Ishikawa (cell line): ENCODE measurements around the gene STX8.

Experiments
- CEBPB ChIP-seq: IDR thresholded peaks from 2 replicates; pipeline ENCODE4 v1.6.1; 2012
- CREB1 ChIP-seq: IDR thresholded peaks from 2 replicates; pipeline ENCODE4 v1.6.1; 2012; ENCODE audit warnings: low read depth
- EGR1 ChIP-seq: IDR thresholded peaks from 2 replicates; pipeline ENCODE4 v1.6.1; 2012
- EP300 ChIP-seq: IDR thresholded peaks from 2 replicates; pipeline ENCODE4 v1.6.1; 2012; ENCODE audit warnings: borderline replicate concordance
- FOXM1 ChIP-seq: IDR thresholded peaks from 2 replicates; pipeline ENCODE4 v1.6.1; 2012; ENCODE audit warnings: low read depth, borderline replicate concordance
- NFIC ChIP-seq: IDR thresholded peaks from 2 replicates; pipeline ENCODE4 v1.6.1; 2012
- RAD21 ChIP-seq: IDR thresholded peaks from 2 replicates; pipeline ENCODE4 v1.6.1; 2012; ENCODE audit warnings: low read depth
- TAF1 ChIP-seq: IDR thresholded peaks from 2 replicates; pipeline ENCODE4 v1.6.1; 2012; ENCODE audit warnings: low read depth, mild to moderate bottlenecking
- TCF12 ChIP-seq: IDR thresholded peaks from 2 replicates; pipeline ENCODE4 v1.6.1; 2012; ENCODE audit warnings: low read depth
- TEAD4 ChIP-seq: IDR thresholded peaks from 2 replicates; pipeline ENCODE4 v1.6.1; 2012
- YY1 ChIP-seq: IDR thresholded peaks from 2 replicates; pipeline ENCODE4 v1.6.1; 2012; ENCODE audit warnings: low read depth
- ZBTB7A ChIP-seq: IDR thresholded peaks from 2 replicates; pipeline ENCODE4 v1.6.1; 2012; ENCODE audit warnings: low read depth
- TF ChIP-seq, protein P1 (sequence below): IDR thresholded peaks from 2 replicates; pipeline ENCODE4 v1.6.1; 2012; ENCODE audit warnings: low read depth, mild to moderate bottlenecking
- TF ChIP-seq, protein P2 (sequence below): IDR thresholded peaks from 2 replicates; pipeline ENCODE4 v1.6.1; 2012
- TF ChIP-seq, protein P3 (sequence below): IDR thresholded peaks from 2 replicates; pipeline ENCODE4 v1.6.1; 2012

The STX8 gene

DNA sequence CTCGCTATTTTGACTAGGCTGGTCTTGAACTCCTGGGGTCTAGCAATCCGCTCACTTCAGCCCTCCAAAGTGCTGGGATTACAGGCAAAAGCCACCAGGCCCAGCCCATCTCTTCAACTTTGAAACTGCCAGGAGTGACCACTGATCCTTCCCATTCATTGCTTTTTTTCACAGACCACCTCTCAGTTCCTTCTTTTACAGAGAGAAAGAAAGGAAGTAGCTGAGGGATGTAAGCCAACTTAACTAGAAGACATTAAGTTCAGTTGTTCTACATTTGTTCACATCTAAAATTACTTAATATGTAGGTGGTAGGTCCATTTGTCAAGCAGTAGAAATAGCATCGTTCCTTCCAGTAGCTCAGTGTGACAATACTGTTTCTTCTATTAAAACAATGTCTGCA, 219.8 kb downstream of the STX8 start:
- TF ChIP-seq CEBPB, result no peak
- TF ChIP-seq, protein P1, sequence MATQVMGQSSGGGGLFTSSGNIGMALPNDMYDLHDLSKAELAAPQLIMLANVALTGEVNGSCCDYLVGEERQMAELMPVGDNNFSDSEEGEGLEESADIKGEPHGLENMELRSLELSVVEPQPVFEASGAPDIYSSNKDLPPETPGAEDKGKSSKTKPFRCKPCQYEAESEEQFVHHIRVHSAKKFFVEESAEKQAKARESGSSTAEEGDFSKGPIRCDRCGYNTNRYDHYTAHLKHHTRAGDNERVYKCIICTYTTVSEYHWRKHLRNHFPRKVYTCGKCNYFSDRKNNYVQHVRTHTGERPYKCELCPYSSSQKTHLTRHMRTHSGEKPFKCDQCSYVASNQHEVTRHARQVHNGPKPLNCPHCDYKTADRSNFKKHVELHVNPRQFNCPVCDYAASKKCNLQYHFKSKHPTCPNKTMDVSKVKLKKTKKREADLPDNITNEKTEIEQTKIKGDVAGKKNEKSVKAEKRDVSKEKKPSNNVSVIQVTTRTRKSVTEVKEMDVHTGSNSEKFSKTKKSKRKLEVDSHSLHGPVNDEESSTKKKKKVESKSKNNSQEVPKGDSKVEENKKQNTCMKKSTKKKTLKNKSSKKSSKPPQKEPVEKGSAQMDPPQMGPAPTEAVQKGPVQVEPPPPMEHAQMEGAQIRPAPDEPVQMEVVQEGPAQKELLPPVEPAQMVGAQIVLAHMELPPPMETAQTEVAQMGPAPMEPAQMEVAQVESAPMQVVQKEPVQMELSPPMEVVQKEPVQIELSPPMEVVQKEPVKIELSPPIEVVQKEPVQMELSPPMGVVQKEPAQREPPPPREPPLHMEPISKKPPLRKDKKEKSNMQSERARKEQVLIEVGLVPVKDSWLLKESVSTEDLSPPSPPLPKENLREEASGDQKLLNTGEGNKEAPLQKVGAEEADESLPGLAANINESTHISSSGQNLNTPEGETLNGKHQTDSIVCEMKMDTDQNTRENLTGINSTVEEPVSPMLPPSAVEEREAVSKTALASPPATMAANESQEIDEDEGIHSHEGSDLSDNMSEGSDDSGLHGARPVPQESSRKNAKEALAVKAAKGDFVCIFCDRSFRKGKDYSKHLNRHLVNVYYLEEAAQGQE, result no peak
- TF ChIP-seq EGR1, result no peak
- TF ChIP-seq FOXM1, result no peak
- TF ChIP-seq TAF1, result no peak
- TF ChIP-seq, protein P2, sequence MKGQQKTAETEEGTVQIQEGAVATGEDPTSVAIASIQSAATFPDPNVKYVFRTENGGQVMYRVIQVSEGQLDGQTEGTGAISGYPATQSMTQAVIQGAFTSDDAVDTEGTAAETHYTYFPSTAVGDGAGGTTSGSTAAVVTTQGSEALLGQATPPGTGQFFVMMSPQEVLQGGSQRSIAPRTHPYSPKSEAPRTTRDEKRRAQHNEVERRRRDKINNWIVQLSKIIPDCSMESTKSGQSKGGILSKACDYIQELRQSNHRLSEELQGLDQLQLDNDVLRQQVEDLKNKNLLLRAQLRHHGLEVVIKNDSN, result no peak

DNA sequence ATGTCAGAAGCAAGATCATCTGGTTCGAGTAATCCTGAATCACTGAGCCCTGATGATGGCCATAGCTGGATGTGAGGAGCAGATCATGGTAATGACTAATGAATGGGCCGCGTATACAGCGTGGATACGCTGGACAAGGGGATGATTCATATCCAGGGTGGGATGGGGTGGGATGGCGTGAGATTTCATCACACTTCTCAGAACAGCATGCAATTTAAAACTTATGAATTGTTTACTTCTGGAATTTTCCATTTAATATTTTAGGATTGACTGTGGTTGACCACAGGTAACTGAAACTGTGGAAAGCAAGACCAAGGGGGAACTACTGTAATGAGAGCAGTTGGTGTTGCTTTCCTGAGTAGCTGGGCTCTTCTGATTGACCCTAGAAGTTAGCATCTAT, 225.5 kb downstream of the STX8 start:
- no peak for TF ChIP-seq TAF1
- TF ChIP-seq EP300, result no peak
- TF ChIP-seq, protein P1, result no peak
- no peak for TF ChIP-seq CEBPB
- TF ChIP-seq, protein P2, result no peak
- no peak for TF ChIP-seq TEAD4
- TF ChIP-seq TCF12, result no peak

DNA sequence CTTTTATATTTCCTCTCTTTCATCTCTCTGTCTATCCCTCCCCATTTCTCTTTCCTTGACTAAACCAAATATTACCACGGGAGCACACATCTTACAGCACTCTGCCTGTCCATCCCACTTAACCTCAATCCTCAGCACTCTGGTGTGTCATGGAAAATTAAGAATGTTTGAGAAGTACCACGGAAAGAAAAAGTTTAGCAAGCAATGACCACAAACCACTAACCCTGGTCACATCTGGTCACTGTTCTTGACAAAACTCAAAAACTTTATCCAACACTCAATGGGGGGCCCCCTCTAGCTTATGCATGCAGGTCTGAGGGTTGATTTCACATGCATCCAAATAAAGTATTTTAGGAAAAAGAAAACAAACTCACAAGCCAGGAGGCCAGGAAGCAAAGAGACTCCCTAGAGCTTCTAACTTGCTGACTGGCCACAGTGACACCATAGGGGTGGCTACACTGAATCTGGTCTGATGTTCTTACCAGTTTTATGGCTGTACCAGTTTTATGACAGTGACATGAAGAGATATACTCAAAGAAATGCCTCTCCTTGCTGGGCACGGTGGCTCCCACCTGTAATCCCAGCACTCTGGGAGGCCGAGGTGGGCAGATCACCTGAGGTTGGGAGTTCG, 229.2 kb downstream of the STX8 start:
- TF ChIP-seq, protein P2, result no peak
- TF ChIP-seq EP300, result no peak
- no peak for TF ChIP-seq CREB1
- no peak for TF ChIP-seq TEAD4
- TF ChIP-seq, protein P1, result no peak
- no peak for TF ChIP-seq RAD21
- TF ChIP-seq NFIC, result no peak
- TF ChIP-seq CEBPB, result no peak
- TF ChIP-seq, protein P3, sequence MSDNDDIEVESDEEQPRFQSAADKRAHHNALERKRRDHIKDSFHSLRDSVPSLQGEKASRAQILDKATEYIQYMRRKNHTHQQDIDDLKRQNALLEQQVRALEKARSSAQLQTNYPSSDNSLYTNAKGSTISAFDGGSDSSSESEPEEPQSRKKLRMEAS, result no peak
- TF ChIP-seq EGR1, result no peak
- TF ChIP-seq ZBTB7A, result no peak
- TF ChIP-seq YY1, result no peak

DNA sequence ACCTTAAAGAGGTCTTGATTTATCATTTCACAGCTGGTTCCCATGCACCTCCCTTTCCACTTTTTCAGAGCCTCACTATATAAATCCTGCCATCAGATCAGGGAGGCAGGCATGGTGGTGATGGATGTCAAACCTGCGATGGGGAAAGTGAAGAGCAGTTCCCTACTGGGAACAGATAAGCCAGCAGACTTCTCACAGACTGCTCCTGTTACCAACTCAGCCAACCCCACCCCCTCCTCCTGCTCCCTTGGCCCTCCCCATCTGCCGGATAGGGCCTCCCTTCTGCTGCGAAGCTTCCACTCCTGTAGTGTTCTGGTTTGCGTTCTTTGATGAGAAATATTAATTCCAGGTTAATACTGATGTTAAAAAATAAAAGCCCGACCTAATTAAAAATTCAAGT, 232.1 kb downstream of the STX8 start:
- TF ChIP-seq EGR1 (no peak), ZBTB7A (no peak), CEBPB (no peak), RAD21 (no peak), TEAD4 (no peak), YY1 (no peak), TAF1 (no peak), CREB1 (no peak), NFIC (no peak), EP300 (no peak), FOXM1 (no peak), TCF12 (no peak)
- TF ChIP-seq, protein P3, result no peak
- TF ChIP-seq, protein P1, result no peak
- TF ChIP-seq, protein P2, result no peak
